ENCODE results near the gene TLR3. TPM values are rescaled to one million over a fixed set of nuclear protein-coding genes. Genes with fewer than 3 reads are reported as not detected.

Gene TLR3
- total RNA-seq, 1 donor from 2014 or later, result 0.51 TPM

DNA sequence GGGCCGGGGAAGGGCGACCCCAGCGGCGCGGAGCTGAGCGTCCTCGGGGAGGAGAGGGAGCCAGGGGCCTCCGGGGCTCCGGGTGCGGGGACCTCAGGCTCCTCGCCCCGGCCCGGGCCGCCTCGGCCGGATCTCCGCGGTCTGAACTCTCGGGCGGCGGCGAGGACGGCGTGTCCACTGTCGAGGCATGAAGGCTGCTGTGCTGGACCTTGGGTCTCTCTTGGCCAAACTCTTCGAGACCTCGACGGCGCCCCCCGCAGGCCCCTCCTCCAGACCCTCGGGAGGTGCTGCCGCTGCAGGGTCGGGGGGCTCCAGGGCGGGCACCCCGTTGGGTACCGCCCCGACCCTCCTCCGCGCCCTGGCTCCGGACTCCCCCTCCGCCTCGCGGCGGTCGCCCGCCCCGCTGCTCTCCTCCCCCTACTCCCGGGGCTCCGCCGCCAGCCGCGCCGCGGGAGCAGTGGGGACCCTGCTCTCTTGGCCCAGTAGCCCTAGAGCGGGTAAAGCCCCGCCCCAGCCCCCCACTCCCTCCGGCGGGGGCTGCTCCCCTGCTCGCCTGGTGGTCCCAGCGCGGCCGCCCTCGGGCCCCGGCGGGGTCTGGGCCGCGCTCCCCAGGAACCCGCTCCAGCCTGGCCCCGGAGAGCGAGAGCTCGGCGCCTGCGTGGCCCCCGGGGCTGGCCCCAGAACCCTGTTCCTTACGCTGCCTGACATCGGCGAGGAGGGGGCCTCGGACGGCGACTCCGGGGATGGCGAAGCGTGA lies 36.1 kb downstream of the TLR3 start:
- no peak for DNase-seq (ENCODE audit: low read depth in 2 of 2)

- DNase-seq (ENCODE audit: low read depth in 2 of 2), result no peak
These were observed 36.8 kb downstream of the TLR3 start for GRCh38 chr4:186105647-186106321.

GRCh38 chr4:186107947-186108346 lies 39.0 kb downstream of the TLR3 start:
- no peak for DNase-seq (ENCODE audit: low read depth in 2 of 2)

GRCh38 chr4:186108391-186108790 lies 39.4 kb downstream of the TLR3 start:
- no peak for DNase-seq (ENCODE audit: low read depth in 2 of 2)

GRCh38 chr4:186109245-186109644 lies 40.3 kb downstream of the TLR3 start:
- DNase-seq (ENCODE audit: low read depth in 2 of 2), result no peak

DNA sequence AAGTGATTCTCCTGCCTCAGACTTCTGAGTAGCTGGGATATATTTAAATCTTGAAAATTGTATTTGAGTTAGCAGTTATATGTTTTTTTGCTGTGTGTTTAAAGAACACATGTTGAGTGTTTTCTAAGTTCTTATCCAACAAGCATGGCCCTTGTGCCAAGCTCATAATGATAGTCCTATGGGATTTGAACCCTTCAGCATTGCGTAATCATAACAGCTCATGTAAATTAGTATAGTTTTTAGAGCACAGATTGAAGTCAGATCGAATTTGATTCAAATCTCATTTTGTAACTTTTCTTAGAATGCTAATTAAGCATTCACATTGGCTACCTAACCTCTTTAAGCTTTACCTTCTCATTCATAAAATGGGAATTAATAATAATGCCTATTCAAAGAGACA lies 47.7 kb downstream of the TLR3 start:
- no peak for DNase-seq (ENCODE audit: low read depth in 2 of 2)

- DNase-seq (ENCODE audit: low read depth in 2 of 2), result no peak
These were observed 49.6 kb downstream of the TLR3 start for GRCh38 chr4:186118582-186118981.

GRCh38 chr4:186121057-186121456 lies 52.1 kb downstream of the TLR3 start:
- DNase-seq (ENCODE audit: low read depth in 2 of 2), result no peak

DNA sequence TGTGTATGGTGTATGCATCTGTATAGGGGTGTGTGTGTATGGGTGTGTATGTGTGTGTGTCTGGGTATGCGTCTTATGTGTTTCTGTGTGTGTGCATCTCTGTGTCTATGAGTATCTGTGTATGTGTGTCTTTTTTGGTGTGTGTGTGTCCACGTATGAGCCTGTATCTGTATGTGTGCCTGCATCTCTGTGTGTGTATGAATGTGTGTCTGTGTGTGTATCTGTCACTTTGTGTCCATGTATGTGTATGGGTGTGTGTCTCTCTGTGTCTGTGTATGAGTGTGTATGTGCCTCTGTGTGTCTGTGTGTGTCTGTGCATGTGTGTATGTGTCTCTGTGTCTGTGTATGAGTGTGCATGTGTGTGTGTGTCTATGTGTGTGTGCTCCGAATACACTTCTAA lies 59.9 kb downstream of the TLR3 start:
- no peak for DNase-seq (ENCODE audit: low read depth in 2 of 2)

DNA sequence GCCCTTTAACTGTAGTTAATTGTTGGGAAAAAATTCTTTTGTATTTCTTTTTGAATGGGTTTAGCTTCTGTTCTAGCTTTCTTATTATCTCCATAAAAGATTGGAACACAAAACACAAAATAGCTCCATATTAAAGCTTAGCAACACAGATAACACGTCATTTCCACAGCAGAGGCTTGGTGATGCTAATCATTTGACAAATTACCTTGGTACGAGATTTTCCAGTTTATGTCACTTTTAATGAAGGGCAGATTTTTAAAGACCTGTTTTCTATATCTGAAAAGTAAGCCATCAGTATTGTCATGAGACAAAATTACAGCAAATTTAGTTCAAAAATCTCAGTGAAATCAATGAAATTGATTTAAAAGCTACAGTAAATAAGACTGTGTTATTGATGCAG lies 63.0 kb downstream of the TLR3 start:
- no peak for DNase-seq (ENCODE audit: low read depth in 2 of 2)

DNA sequence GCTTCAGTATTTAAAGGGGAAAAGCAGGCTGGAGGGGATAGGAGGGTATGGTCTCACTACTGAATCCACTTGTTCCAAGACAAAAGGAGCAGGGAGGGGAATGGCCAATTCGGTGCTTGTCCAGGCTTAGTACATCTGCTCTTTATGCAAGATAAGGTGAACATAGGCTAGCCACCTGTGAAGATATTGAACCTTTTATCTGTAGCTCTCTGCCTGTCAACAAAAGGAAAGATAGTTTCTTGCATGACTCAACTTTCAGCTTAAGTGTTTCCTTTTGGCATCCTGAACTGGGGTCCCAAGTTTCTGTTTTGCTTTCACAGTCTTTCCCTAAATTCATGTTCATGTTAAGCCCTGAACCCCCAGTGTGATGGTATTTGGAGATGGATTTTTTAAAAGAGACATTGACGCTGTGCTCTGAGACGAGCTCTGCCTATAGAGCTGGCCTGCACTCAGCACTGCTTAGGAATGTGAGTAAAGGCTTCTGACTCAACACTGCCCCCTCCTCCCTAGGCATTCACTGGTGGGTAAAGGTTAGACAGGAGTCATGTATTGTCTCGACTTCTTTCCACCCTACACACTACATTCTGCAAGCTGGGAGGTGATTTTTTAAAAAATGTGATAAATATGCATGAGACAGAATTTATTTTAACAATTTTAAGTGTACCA lies 63.8 kb downstream of the TLR3 start:
- DNase-seq (ENCODE audit: low read depth in 2 of 2), result peak in 1 of 2 donors; percentile 19

DNA sequence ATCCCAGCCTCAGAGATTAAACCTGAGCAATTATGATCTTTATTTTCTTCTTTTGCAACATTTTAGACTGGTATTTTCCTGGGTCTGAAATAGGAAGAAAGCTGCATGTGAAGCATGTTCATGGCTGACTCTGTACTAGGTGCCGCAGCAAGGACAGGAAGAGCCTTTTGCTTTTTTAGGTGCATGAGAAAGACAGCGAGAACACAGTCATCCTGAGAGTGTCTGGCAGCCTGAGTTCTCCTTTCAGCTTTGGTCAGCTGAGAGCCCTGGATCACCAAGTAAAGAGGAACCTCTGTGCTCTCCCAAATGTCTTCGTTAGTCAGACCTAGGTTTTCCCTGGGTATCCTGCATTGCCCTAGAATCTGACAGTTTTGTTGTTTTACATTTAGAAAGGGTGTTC lies 65.3 kb downstream of the TLR3 start:
- no peak for DNase-seq (ENCODE audit: low read depth in 2 of 2)

DNA sequence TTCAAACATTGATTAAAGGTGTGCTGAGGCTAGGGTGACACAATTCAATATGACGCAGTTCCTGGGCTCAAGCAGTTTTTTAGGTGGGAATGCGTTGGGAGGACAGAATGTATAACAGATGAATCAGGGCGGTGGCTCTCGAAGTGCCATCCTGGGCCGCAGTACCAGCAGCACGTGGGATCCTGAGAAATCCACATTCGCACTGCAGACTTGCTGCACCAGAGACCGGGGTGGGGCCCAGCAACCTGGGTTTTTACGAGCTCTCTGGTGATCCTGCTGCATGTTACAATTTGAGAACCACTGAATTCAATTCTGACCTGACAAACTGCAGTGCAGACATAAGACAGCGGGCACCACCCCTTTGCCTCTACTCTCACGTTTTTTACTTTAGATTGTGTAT lies 65.9 kb downstream of the TLR3 start:
- no peak for DNase-seq (ENCODE audit: low read depth in 2 of 2)

GRCh38 chr4:186137196-186137794 lies 68.3 kb downstream of the TLR3 start:
- peak; percentile 16 to 28 for DNase-seq (ENCODE audit: low read depth in 2 of 2)

Other genes starting within 250 kb of the TLR3 start
- 0.13 TPM in 2 replicates for gene FAM149A, start 35.5 kb downstream of the TLR3 start, total RNA-seq
- 3.1 and 4.3 TPM in 2 replicates for gene CYP4V2, start 122.4 kb downstream of the TLR3 start, total RNA-seq
- gene KLKB1, start 158.4 kb downstream of the TLR3 start, total RNA-seq, result 0.26 and 1.1 TPM in 2 replicates
- gene F11, start 197.0 kb downstream of the TLR3 start, total RNA-seq, result not detected in 2 replicates